ENCODE measurements around the gene EXOC3. TPM values are rescaled to one million over a fixed set of nuclear protein-coding genes. Genes with fewer than 3 reads are reported as not detected.

Gene EXOC3
- total RNA-seq, 2 donors from 2014 or later: 65.2 to 75.1 TPM

Other genes starting within 250 kb of the EXOC3 start
- gene CCDC127, start 225.0 kb upstream of the EXOC3 start, total RNA-seq: 1 to 10 TPM; 3.7 to 3.8 TPM
- gene SDHA, start 224.9 kb upstream of the EXOC3 start, total RNA-seq: 100 to 1,000 TPM; 331 to 370 TPM
- 100 to 1,000 TPM in 1 of 2 donors, 10 to 100 TPM in 1; 95.2 to 118 TPM for gene PDCD6, start 171.5 kb upstream of the EXOC3 start, total RNA-seq
- gene AHRR, start 121.5 kb upstream of the EXOC3 start, total RNA-seq: 1 to 10 TPM; 1.6 to 3.3 TPM
- 100 to 1,000 TPM in 1 of 2 donors, 10 to 100 TPM in 1; 78.1 to 170 TPM for gene SLC9A3, start 81.3 kb downstream of the EXOC3 start, total RNA-seq
- 1 to 10 TPM; 4.1 to 8.2 TPM for gene CEP72, start 169.2 kb downstream of the EXOC3 start, total RNA-seq

Measured in left colon (tissue), 2 donors.